HUES6 (cell line): Measurements from ENCODE around the gene C1QTNF1.
A peak's percentile ranks its signal among the peaks of the same experiment; 100 is the strongest.

Experiments
- H3K27ac ChIP-seq: 2 replicates; pipeline ENCODE4 v1.7.0; 2013; ENCODE audit warnings: low read depth, mild to moderate bottlenecking, low read length, inconsistent platforms
- H3K27me3 ChIP-seq: 2 replicates; pipeline ENCODE4 v1.6.1; 2013; ENCODE audit warnings: low read length; ENCODE audit not compliant: control insufficient read depth, insufficient read depth
- H3K36me3 ChIP-seq: 2 replicates; pipeline ENCODE4 v1.6.1; 2013; ENCODE audit warnings: low read length; ENCODE audit not compliant: control insufficient read depth, insufficient read depth
- H3K4me1 ChIP-seq: 2 replicates; pipeline ENCODE4 v1.6.1; 2013; ENCODE audit warnings: low read length; ENCODE audit not compliant: control insufficient read depth, insufficient read depth
- H3K4me3 ChIP-seq: 2 replicates; pipeline ENCODE4 v1.5.1; 2013; ENCODE audit warnings: low read depth, low read length
- H3K9ac ChIP-seq: one replicate; pipeline ENCODE4 v1.6.1; 2013; ENCODE audit warnings: mild to moderate bottlenecking, low read length
- H3K9me3 ChIP-seq: 2 replicates; pipeline ENCODE4 v1.6.1; 2013; ENCODE audit warnings: low read depth, low read length; ENCODE audit not compliant: control insufficient read depth, insufficient read depth

Gene C1QTNF1

GRCh38 chr17:78985395-78985794 lies 38.6 kb upstream of the C1QTNF1 start:
- no peaks in the 10 kb centered on the region for H3K9me3 ChIP-seq
- H3K27me3 ChIP-seq, result no peaks in the 10 kb centered on the region
- no peak overlapping the region for H3K4me3 ChIP-seq
- H3K27ac ChIP-seq, result no peak overlapping the region
- H3K36me3 ChIP-seq, result no peaks in the 10 kb centered on the region; the same call in 1 of the 2 replicates
- no peak overlapping the region for H3K9ac ChIP-seq
- peaks cover 11% of the 10 kb centered on the region for H3K4me1 ChIP-seq

GRCh38 chr17:78986048-78986648 lies 37.8 kb upstream of the C1QTNF1 start:
- H3K27ac ChIP-seq, result no peak overlapping the region
- no peaks in the 10 kb centered on the region for H3K9me3 ChIP-seq
- H3K36me3 ChIP-seq, result peaks cover 2% of the 10 kb centered on the region
- H3K4me1 ChIP-seq, result peaks cover 11% of the 10 kb centered on the region
- H3K27me3 ChIP-seq, result no peaks in the 10 kb centered on the region
- no peak overlapping the region for H3K9ac ChIP-seq
- H3K4me3 ChIP-seq, result peak overlapping the region; percentile 9

GRCh38 chr17:78986649-78987328 lies 37.2 kb upstream of the C1QTNF1 start:
- Histone ChIP-seq H3K9ac (peak overlapping the region; percentile 55), H3K36me3 (peaks cover 3% of the 10 kb centered on the region), H3K27me3 (no peaks in the 10 kb centered on the region), H3K9me3 (no peaks in the 10 kb centered on the region), H3K27ac (no peak overlapping the region), H3K4me3 (peak overlapping the region; percentile 9), H3K4me1 (peaks cover 11% of the 10 kb centered on the region)

- Histone ChIP-seq H3K36me3 (peaks cover 3% of the 10 kb centered on the region), H3K27ac (no peak overlapping the region), H3K27me3 (no peaks in the 10 kb centered on the region), H3K9me3 (no peaks in the 10 kb centered on the region), H3K9ac (no peak overlapping the region), H3K4me3 (no peak overlapping the region), H3K4me1 (peaks cover 11% of the 10 kb centered on the region)
Observed at GRCh38 chr17:78988152-78988551, 35.8 kb upstream of the C1QTNF1 start.

- peaks cover 11% of the 10 kb centered on the region for H3K4me1 ChIP-seq
- H3K9me3 ChIP-seq, result no peaks in the 10 kb centered on the region
- H3K27me3 ChIP-seq, result no peaks in the 10 kb centered on the region
- no peak overlapping the region for H3K27ac ChIP-seq
- no peak overlapping the region for H3K4me3 ChIP-seq
- H3K9ac ChIP-seq, result no peak overlapping the region
- peaks cover 22% of the 10 kb centered on the region for H3K36me3 ChIP-seq
Observed at GRCh38 chr17:78990349-78991016, 33.5 kb upstream of the C1QTNF1 start.

- H3K36me3 ChIP-seq, result peaks cover 29% of the 10 kb centered on the region
- H3K9me3 ChIP-seq, result no peaks in the 10 kb centered on the region
- H3K9ac ChIP-seq, result no peak overlapping the region
- no peak overlapping the region for H3K4me3 ChIP-seq
- H3K4me1 ChIP-seq, result peaks cover 9% of the 10 kb centered on the region
- H3K27me3 ChIP-seq, result no peaks in the 10 kb centered on the region
- no peak overlapping the region for H3K27ac ChIP-seq
Observed at GRCh38 chr17:78991017-78991738, 32.8 kb upstream of the C1QTNF1 start.

GRCh38 chr17:78991906-78992532 lies 31.9 kb upstream of the C1QTNF1 start:
- Histone ChIP-seq H3K4me1 (peaks cover 1% of the 10 kb centered on the region), H3K9ac (no peak overlapping the region), H3K36me3 (peaks cover 37% of the 10 kb centered on the region), H3K9me3 (no peaks in the 10 kb centered on the region), H3K4me3 (no peak overlapping the region), H3K27ac (no peak overlapping the region), H3K27me3 (no peaks in the 10 kb centered on the region; the same call in 1 of the 2 replicates)

- Histone ChIP-seq H3K9me3 (no peaks in the 10 kb centered on the region), H3K27ac (no peak overlapping the region), H3K4me1 (no peaks in the 10 kb centered on the region), H3K36me3 (peaks cover 43% of the 10 kb centered on the region), H3K27me3 (peaks cover under 1% of the 10 kb centered on the region; the same call in 1 of the 2 replicates), H3K4me3 (no peak overlapping the region), H3K9ac (no peak overlapping the region)
Observed at GRCh38 chr17:78992542-78993212, 31.3 kb upstream of the C1QTNF1 start.

GRCh38 chr17:78993241-78993956 lies 30.6 kb upstream of the C1QTNF1 start:
- H3K9ac ChIP-seq, result no peak overlapping the region
- peaks cover 46% of the 10 kb centered on the region for H3K36me3 ChIP-seq
- H3K27ac ChIP-seq, result no peak overlapping the region
- no peak overlapping the region for H3K4me3 ChIP-seq
- H3K4me1 ChIP-seq, result no peaks in the 10 kb centered on the region
- H3K9me3 ChIP-seq, result no peaks in the 10 kb centered on the region
- peaks cover 3% of the 10 kb centered on the region; the same call in 1 of the 2 replicates for H3K27me3 ChIP-seq
